GM12865 (cell line): ENCODE measurements around the gene FARS2.

Experiments used
- DNase-seq: peaks from one replicate; pipeline ENCODE4 v3.0.0; 2010; ENCODE audit warnings: low read depth
- H3K4me3 ChIP-seq: 2 replicates; pipeline ENCODE4 v1.5.1; 2011; ENCODE audit warnings: mild to moderate bottlenecking, low read depth, low read length, control low read depth
- TF ChIP-seq, protein P1 (sequence below): IDR thresholded peaks from 2 replicates; pipeline ENCODE4 v1.5.1; 2011; ENCODE audit warnings: low read length, control low read depth, low read depth, inconsistent platforms; ENCODE audit not compliant: insufficient read depth; ENCODE audit errors: missing control alignments

The FARS2 gene

DNA sequence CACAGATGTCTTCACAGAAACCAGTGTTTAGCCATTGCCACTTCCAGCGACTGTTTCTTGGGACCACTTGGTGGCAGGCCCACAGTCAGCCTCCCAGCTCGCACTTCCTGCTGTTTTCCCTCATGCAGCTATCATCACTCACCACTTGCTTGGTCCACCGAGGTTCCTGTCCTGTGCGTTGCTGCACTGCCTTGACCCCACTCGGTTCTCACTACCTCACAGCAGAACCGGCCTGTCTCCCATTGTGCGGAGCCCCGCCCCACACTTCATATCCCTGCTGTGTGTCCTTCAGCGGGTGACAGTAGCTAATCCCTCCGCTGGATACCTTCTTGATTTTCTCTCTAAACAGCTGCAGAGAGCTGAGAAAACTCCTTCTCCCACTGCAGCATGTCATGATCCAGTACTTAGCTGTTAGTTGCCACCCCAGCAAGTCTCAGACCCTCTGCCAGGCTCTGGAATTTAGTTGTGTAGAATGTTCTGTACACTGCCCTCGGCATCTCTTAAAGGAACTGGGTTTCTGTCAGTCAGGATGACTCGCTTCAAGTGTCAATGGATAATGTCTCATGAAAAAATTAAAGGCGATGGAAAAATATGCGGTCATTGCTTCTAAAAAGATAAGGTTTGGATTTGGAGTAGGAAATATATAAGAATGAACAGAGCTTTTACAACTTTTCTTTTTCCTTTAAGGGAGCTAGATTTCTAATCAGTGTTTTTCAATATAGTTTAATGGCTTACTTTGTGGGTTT lies 208.0 kb downstream of the FARS2 start:
- TF ChIP-seq, protein P1, sequence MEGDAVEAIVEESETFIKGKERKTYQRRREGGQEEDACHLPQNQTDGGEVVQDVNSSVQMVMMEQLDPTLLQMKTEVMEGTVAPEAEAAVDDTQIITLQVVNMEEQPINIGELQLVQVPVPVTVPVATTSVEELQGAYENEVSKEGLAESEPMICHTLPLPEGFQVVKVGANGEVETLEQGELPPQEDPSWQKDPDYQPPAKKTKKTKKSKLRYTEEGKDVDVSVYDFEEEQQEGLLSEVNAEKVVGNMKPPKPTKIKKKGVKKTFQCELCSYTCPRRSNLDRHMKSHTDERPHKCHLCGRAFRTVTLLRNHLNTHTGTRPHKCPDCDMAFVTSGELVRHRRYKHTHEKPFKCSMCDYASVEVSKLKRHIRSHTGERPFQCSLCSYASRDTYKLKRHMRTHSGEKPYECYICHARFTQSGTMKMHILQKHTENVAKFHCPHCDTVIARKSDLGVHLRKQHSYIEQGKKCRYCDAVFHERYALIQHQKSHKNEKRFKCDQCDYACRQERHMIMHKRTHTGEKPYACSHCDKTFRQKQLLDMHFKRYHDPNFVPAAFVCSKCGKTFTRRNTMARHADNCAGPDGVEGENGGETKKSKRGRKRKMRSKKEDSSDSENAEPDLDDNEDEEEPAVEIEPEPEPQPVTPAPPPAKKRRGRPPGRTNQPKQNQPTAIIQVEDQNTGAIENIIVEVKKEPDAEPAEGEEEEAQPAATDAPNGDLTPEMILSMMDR: no peak
- no peak overlapping the region for H3K4me3 ChIP-seq
- no peak for DNase-seq

GRCh38 chr6:5471044-5471443 lies 209.7 kb downstream of the FARS2 start:
- no peak overlapping the region for H3K4me3 ChIP-seq
- TF ChIP-seq, protein P1: peak; percentile 83
- DNase-seq: peak; percentile 75

GRCh38 chr6:5471637-5472398 lies 210.5 kb downstream of the FARS2 start:
- no peak for DNase-seq
- TF ChIP-seq, protein P1: no peak
- no peak overlapping the region for H3K4me3 ChIP-seq

GRCh38 chr6:5472571-5472970 lies 211.3 kb downstream of the FARS2 start:
- TF ChIP-seq, protein P1: no peak
- H3K4me3 ChIP-seq: no peak overlapping the region
- DNase-seq: no peak

DNA sequence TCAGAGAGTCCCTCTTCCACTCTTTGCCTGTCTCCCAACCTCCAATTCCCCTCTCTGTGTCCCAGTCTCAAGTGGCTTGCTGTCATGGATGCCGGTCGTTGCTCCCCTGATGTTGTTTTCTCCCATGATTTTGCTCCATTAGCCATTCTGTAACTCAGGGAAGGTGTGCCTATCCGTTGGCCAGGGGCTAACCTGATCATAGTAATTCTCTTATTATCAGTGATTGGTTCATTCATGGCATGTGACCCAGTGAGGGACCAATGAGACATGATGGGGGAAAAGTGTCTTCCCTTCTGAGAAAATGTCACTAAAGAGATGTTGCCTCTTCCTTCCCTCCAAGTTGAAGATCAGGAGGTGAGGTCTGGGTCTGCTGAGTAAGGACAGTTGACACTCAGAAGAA lies 214.5 kb downstream of the FARS2 start:
- TF ChIP-seq, protein P1: no peak
- H3K4me3 ChIP-seq: no peak overlapping the region
- DNase-seq: no peak

GRCh38 chr6:5478380-5478779 lies 217.1 kb downstream of the FARS2 start:
- TF ChIP-seq, protein P1: no peak
- no peak overlapping the region for H3K4me3 ChIP-seq
- DNase-seq: no peak
